Stimulated activated naive B cell treated with anti-CD40 and anti-IgM and Interleukin-4, amounts not matched to agents 10 μg/mL and 1 μg/mL and 100 μg/mL, for 72 hours (primary cell): ENCODE measurements around the gene DHRSX.
A peak's percentile ranks its signal among the peaks of the same experiment; 100 is the strongest.
"Not testable (repeated sequence)": the region's sequence is repeated elsewhere in the genome, so short reads cannot be mapped to it uniquely, and the experiment has no call there.

Experiments
- ATAC-seq, 2 donors: fragments of 150-1000 bp; cut with Tn5 transposase; replicated peaks; 2 replicates each; pipeline ENCODE4 v1.10.0; 2021; ENCODE audit warnings: moderate library complexity in 1 of 2
- DNase-seq: peaks from one replicate; pipeline ENCODE4 v3.0.0; 2021
- H3K27ac Mint-ChIP-seq: one replicate; pipeline ENCODE4 v1.8.0; 2022; ENCODE audit warnings: mild to moderate bottlenecking, mixed read lengths
- H3K27me3 Mint-ChIP-seq, 2 donors: one replicate each; pipeline ENCODE4 v1.8.0; 2022; ENCODE audit warnings: mixed read lengths in 2 of 2
- H3K36me3 Mint-ChIP-seq, 2 donors: one replicate each; pipeline ENCODE4 v1.8.0; 2022; ENCODE audit warnings: mixed read lengths in 2 of 2, mild to moderate bottlenecking in 1 of 2
- H3K4me1 Mint-ChIP-seq, 2 donors: one replicate each; pipeline ENCODE4 v1.8.0; 2022; ENCODE audit warnings: mixed read lengths in 2 of 2, mild to moderate bottlenecking in 1 of 2
- H3K4me3 Mint-ChIP-seq, 2 donors: one replicate each; pipeline ENCODE4 v1.8.0; 2022; ENCODE audit warnings: mild to moderate bottlenecking in 2 of 2, mixed read lengths in 2 of 2, moderate library complexity in 1 of 2
- H3K9me3 Mint-ChIP-seq, 2 donors: one replicate each; pipeline ENCODE4 v1.8.0; 2022; ENCODE audit warnings: mixed read lengths in 2 of 2, mild to moderate bottlenecking in 1 of 2

DHRSX gene

GRCh38 chrX:2220829-2221567, 279.8 kb downstream of the DHRSX start:
- Mint-ChIP-seq H3K27me3 (no peaks in the 10 kb centered on the region), H3K36me3 (peaks cover 76 to 80% of the 10 kb centered on the region in 2 donors), H3K27ac (no peak overlapping the region), H3K4me3 (no peak overlapping the region), H3K9me3 (peaks cover 29 to 42% of the 10 kb centered on the region in 2 donors), H3K4me1 (peaks cover 5 to 8% of the 10 kb centered on the region in 2 donors)
- ATAC-seq (no peak), DNase-seq (no peak)

- peaks cover 29 to 40% of the 10 kb centered on the region in 2 donors for H3K9me3 Mint-ChIP-seq
- H3K36me3 Mint-ChIP-seq: peaks cover 68 to 73% of the 10 kb centered on the region in 2 donors
- ATAC-seq: no peak
- H3K27me3 Mint-ChIP-seq: no peaks in the 10 kb centered on the region
- no peak for DNase-seq
- peaks cover 5 to 6% of the 10 kb centered on the region in 2 donors for H3K4me1 Mint-ChIP-seq
- no peak overlapping the region for H3K27ac Mint-ChIP-seq
- no peak overlapping the region for H3K4me3 Mint-ChIP-seq
Observed at GRCh38 chrX:2220296-2220695, 280.5 kb downstream of the DHRSX start.

GRCh38 chrX:2214138-2214823, 286.5 kb downstream of the DHRSX start:
- not testable (repeated sequence) for H3K4me1 Mint-ChIP-seq, H3K4me3 Mint-ChIP-seq, ATAC-seq, H3K27me3 Mint-ChIP-seq, DNase-seq, H3K27ac Mint-ChIP-seq
- H3K36me3 Mint-ChIP-seq: peaks cover 21 to 32% of the 10 kb centered on the region in 2 donors
- peaks cover 21% of the 10 kb centered on the region in 2 donors for H3K9me3 Mint-ChIP-seq

GRCh38 chrX:2211667-2212066, 289.1 kb downstream of the DHRSX start:
- H3K27ac Mint-ChIP-seq, ATAC-seq: not testable (repeated sequence)

DNA sequence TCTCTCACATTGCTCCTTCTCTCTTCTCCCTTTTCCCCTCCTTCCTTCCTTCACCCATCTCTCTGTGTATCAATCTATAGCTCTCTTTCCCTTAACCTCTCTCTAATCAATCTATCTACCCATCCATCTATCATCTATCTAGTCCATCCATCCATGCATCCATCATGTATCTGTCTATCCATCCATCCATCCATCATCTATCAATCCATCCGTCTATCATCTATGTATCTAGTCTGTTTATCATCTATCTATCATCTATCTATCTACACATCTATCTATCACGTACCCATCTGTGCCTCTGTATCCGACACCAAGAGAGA, 307.5 kb downstream of the DHRSX start:
- Mint-ChIP-seq H3K4me3 (no peak overlapping the region), H3K27ac (no peak overlapping the region), H3K9me3 (peaks cover 0 to 5% of the 10 kb centered on the region in 2 donors), H3K4me1 (peaks cover 4 to 11% of the 10 kb centered on the region in 2 donors), H3K36me3 (peaks cover 5% of the 10 kb centered on the region in 2 donors), H3K27me3 (no peaks in the 10 kb centered on the region)
- DNase-seq (no peak), ATAC-seq (no peak)

More at GRCh38 chrX:2211667-2212066, 289.1 kb downstream of the DHRSX start:
- peaks cover 9 to 28% of the 10 kb centered on the region in 2 donors for H3K36me3 Mint-ChIP-seq
- peaks cover 10 to 12% of the 10 kb centered on the region in 2 donors for H3K9me3 Mint-ChIP-seq
- not testable (repeated sequence) for H3K4me1 Mint-ChIP-seq, DNase-seq, H3K4me3 Mint-ChIP-seq, H3K27me3 Mint-ChIP-seq

DNA sequence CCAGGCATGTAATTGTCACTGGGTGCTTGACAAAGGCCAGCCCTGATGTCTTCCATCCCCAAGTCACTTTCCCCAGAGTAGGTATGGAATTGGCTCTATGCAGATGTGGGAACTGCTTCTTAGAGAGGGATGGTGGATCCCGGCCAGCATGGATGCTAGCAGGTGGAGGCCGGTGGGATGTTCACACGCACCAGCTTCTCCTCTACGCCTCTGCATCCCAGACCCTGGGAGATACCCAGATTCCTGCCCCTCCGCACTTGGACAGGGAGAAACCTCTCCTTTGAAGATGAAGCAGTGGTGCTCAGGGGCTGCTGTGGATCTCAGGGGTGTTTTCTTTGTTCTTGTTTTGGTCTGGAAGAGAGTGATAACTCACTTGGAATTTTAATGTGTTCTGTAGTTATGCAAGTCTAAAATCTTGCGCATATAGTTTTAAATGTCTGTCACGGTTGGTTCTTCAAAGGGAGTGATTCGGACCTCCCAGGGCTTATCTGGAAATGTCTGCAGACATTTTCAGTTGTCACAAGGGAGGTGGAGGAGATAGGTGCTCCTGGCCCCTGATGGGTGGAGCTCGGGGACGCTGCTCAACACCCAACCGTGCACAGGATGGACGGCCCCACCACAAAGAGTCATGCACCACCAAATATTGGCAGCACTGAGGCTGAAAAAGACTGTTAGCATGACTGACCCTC, 308.0 kb downstream of the DHRSX start:
- Mint-ChIP-seq H3K27ac (no peak overlapping the region), H3K36me3 (peaks cover 5 to 9% of the 10 kb centered on the region in 2 donors), H3K4me3 (no peak overlapping the region), H3K27me3 (no peaks in the 10 kb centered on the region), H3K9me3 (peaks cover 2 to 5% of the 10 kb centered on the region in 2 donors), H3K4me1 (peaks cover 4 to 11% of the 10 kb centered on the region in 2 donors)
- no peak for DNase-seq
- peak in 1 of 2 donors; percentile 52 for ATAC-seq

GRCh38 chrX:2188840-2189239, 311.9 kb downstream of the DHRSX start:
- Mint-ChIP-seq H3K9me3 (peaks cover 3 to 5% of the 10 kb centered on the region in 2 donors), H3K27ac (no peak overlapping the region), H3K27me3 (no peaks in the 10 kb centered on the region), H3K36me3 (peaks cover 5 to 11% of the 10 kb centered on the region in 2 donors), H3K4me3 (no peak overlapping the region), H3K4me1 (peaks cover 4 to 11% of the 10 kb centered on the region in 2 donors)
- DNase-seq (no peak), ATAC-seq (no peak)

GRCh38 chrX:2188330-2188792, 312.4 kb downstream of the DHRSX start:
- Mint-ChIP-seq H3K4me3 (no peak overlapping the region), H3K27me3 (no peaks in the 10 kb centered on the region), H3K36me3 (peaks cover 5 to 11% of the 10 kb centered on the region in 2 donors), H3K4me1 (peaks cover 3 to 8% of the 10 kb centered on the region in 2 donors), H3K27ac (no peak overlapping the region), H3K9me3 (peaks cover 3 to 4% of the 10 kb centered on the region in 2 donors)
- ATAC-seq (no peak), DNase-seq (no peak)

DNA sequence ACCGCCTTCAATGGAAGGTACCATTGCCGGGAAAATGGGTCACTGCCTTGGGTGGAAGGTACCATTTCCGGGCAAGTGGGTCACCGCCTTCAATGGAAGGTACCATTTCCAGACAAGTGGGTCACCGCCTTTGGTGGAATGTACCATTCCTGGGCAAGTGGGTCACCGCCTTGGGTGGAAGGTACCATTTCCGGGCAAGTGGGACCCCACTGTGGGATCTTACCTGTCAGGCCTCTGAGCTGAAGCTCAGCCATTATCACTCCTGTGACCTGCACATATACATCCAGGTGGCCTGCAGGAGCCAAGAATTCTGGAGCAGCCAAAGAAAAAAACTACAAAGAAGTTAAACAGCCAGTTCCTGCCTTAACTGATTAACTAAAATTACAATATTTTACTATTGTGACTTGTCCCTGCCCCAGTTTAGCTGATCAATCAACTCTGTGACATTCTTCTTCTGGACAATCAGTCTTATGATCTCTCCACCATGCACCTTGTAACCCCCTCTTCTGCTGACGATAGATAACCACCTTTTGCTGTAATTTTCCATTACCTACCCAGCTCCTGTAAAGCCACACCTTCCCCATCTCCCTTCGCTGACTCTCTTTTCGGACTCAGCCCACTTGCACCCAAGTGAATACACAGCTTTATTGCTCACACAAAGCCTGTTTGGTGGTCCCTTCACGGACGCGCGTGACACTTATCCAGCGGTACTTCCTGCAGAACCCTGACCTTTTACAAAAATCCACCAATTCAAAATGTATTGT, 313.2 kb downstream of the DHRSX start:
- no peaks in the 10 kb centered on the region for H3K27me3 Mint-ChIP-seq
- H3K4me1 Mint-ChIP-seq: peaks cover 0 to under 1% of the 10 kb centered on the region in 2 donors
- ATAC-seq: no peak
- H3K9me3 Mint-ChIP-seq: peaks cover 2 to 3% of the 10 kb centered on the region in 2 donors
- peaks cover 5 to 8% of the 10 kb centered on the region in 2 donors for H3K36me3 Mint-ChIP-seq
- no peak for DNase-seq
- H3K27ac Mint-ChIP-seq: no peak overlapping the region
- H3K4me3 Mint-ChIP-seq: no peak overlapping the region

- no peak for ATAC-seq
- peaks cover under 1 to 8% of the 10 kb centered on the region in 2 donors for H3K36me3 Mint-ChIP-seq
- no peak for DNase-seq
- no peaks in the 10 kb centered on the region for H3K4me1 Mint-ChIP-seq
- H3K27ac Mint-ChIP-seq: no peak overlapping the region
- H3K27me3 Mint-ChIP-seq: no peaks in the 10 kb centered on the region
- peaks cover under 1 to 3% of the 10 kb centered on the region in 2 donors for H3K9me3 Mint-ChIP-seq
- no peak overlapping the region for H3K4me3 Mint-ChIP-seq
Observed at GRCh38 chrX:2185341-2186082, 315.3 kb downstream of the DHRSX start.

DNA sequence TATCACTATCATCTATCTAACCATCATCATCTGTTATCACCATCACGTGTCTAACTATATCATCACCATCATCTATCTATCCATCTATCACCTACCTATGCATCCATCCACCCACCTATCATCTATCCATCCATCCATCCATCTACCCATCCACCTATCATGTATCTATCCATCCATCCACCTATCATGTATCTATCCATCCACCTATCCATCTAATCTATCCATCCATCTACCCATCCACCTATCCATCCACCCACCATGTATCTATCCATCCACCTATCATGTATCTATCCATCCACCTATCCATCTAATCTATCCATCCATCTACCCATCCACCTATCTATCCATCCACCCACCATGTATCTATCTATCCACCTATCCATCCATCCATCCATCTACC, 316.7 kb downstream of the DHRSX start:
- H3K36me3 Mint-ChIP-seq: peaks cover 0 to 8% of the 10 kb centered on the region in 2 donors
- H3K27me3 Mint-ChIP-seq: no peaks in the 10 kb centered on the region
- no peak overlapping the region for H3K27ac Mint-ChIP-seq
- no peaks in the 10 kb centered on the region for H3K4me1 Mint-ChIP-seq
- no peak for DNase-seq
- peaks cover 0 to 3% of the 10 kb centered on the region in 2 donors for H3K9me3 Mint-ChIP-seq
- ATAC-seq: no peak
- H3K4me3 Mint-ChIP-seq: no peak overlapping the region

DNA sequence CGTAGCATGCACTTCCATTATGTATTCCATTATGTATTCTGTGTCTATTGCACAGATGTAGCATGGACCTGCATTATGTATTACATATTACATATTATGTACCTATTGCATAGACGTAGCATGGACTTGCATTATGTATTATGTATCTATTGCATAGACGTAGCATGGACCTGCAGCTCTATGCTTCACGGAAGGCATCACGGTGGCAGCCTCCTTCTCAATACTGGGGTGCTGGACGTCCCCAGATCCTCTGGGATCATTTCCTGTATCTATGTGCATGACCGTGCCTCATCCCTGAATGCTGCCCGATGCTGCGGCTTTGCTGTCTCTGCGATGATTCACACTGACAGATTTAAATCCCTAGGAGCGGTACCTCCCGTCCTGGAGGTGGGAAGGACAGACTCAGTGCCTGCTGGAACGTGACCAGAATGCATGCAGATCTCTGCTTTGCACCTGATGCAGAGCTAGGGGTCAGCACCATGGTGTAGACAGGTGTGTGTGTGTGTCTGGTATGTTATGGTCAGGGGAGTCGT, 317.5 kb downstream of the DHRSX start:
- no peak for ATAC-seq
- no peaks in the 10 kb centered on the region for H3K27me3 Mint-ChIP-seq
- peaks cover 0 to 9% of the 10 kb centered on the region in 2 donors for H3K36me3 Mint-ChIP-seq
- DNase-seq: no peak
- no peak overlapping the region for H3K4me3 Mint-ChIP-seq
- H3K27ac Mint-ChIP-seq: no peak overlapping the region
- H3K9me3 Mint-ChIP-seq: peaks cover 0 to 3% of the 10 kb centered on the region in 2 donors
- peaks cover 0 to 4% of the 10 kb centered on the region in 2 donors for H3K4me1 Mint-ChIP-seq

DNA sequence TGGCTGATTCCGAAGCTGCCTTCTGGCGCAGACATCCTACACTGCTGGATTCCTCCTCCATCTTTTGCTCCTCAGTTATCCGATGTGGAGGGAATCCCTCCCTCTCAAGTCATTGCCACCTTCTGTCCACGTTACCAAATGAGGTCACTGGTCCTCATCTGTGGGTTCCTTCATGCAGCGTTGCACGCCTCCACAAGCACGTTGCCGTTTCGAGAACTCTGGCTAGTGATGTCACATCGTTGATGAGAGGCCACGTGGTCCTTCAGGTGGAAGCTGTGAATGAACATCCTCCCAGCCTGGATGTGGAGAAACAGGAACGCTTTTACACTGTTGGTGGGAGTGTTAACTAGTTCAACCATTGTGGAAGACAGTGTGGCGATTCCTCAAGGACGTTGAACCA, 323.2 kb downstream of the DHRSX start:
- H3K4me1 Mint-ChIP-seq: peaks cover 11 to 13% of the 10 kb centered on the region in 2 donors
- no peak overlapping the region for H3K27ac Mint-ChIP-seq
- no peak for ATAC-seq
- no peak for DNase-seq
- H3K4me3 Mint-ChIP-seq: no peak overlapping the region
- no peaks in the 10 kb centered on the region for H3K27me3 Mint-ChIP-seq
- H3K36me3 Mint-ChIP-seq: peaks cover 3 to 12% of the 10 kb centered on the region in 2 donors
- H3K9me3 Mint-ChIP-seq: no peaks in the 10 kb centered on the region
